ENCODE data around the gene DOK4.

The DOK4 gene

DNA sequence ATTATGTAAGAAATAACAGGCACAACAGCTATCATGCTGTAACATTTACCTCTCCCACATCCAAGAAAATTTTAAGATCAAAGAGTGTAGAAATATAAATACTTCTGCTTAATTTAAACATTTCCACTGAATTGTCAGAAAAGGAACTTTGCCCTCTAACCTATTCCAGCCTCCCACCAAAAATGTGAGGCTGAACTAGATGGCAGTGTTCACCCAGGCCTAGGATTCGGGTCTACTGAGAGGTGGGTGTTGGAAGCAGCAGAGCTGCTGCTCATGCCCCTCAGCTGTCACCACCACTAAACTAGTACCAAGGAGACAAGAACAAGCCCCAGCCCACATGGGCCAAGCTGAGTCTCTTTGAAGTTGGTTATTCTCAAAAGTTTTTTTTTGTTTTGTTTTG is 50.5 kb downstream of the DOK4 start:
- H3K36me3 ChIP-seq (ENCODE audit: insufficient read depth, low read length), result peaks cover 32% of the 10 kb centered on the region; the same call in 1 of the 2 replicates
- H3K9me3 ChIP-seq (ENCODE audit: low read depth, low read length), result no peaks in the 10 kb centered on the region
- no peak for DNase-seq (ENCODE audit: low read depth, low spot score)
- H3K4me3 ChIP-seq, result no peak overlapping the region
- no peak overlapping the region for H3K9ac ChIP-seq (ENCODE audit: insufficient read length)
- no peak for TF ChIP-seq POLR2AphosphoS5 (IDR thresholded peaks at IDR 0.05; ENCODE audit: borderline replicate concordance, low read depth, low read length)
- H3K27ac ChIP-seq, result no peak overlapping the region

DNA sequence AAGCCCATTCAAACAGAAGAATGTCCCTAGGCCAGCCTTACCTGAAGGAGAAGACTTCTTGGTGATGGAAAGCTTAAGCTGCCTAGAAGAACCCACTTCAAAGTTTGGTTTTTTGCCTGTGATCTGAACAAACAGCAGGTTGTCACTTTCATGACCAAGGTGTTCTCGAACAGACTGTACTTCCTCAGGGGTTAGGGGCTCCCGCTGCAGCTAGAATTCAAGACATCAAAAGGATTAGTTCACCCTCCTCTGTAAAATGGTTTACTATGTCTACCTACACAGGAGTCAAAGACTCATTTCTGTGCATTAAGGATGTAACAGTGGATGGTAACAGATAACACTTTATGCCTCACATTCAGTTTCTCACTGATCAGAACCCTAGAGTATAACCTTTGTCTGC is 52.3 kb downstream of the DOK4 start:
- H3K27ac ChIP-seq, result no peak overlapping the region
- no peak for TF ChIP-seq EZH2 (IDR thresholded peaks at IDR 0.05)
- no peaks in the 10 kb centered on the region for H3K9me3 ChIP-seq (ENCODE audit: low read depth, low read length)
- H3K9ac ChIP-seq (ENCODE audit: insufficient read length), result no peak overlapping the region
- DNase-seq (ENCODE audit: low read depth, low spot score), result no peak
- H3K4me3 ChIP-seq, result no peak overlapping the region
- H3K36me3 ChIP-seq (ENCODE audit: insufficient read depth, low read length), result peaks cover 32% of the 10 kb centered on the region; the same call in 1 of the 2 replicates

DNA sequence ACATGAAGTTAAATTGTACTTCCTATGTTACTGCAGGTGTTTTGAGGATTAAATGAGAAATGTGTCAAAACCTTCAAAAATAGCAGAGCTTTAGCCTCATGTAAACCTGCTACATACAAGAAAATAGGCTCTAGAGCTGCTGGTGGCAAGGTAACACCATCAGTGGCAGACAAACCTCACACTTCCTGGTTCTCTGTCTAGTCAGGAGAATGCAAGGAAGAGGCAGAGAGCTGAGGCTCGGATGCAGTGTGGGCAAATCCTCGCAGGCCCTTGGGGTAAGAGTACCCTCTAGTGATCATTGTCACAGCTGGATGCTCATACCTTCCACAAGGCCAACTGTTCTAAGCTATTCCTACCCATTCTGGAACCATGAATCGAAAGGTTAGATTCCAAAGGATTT is 53.3 kb downstream of the DOK4 start:
- no peak for TF ChIP-seq POLR2AphosphoS5 (IDR thresholded peaks at IDR 0.05; ENCODE audit: borderline replicate concordance, low read depth, low read length)
- TF ChIP-seq EZH2 (IDR thresholded peaks at IDR 0.05), result no peak
- no peak for TF ChIP-seq FOXP2 (optimal IDR thresholded peaks at IDR 0.05; ENCODE audit: control extremely low read depth, extremely low read length, insufficient read depth)
- Histone ChIP-seq H3K27ac (no peak overlapping the region), H3K36me3 (ENCODE audit: insufficient read depth, low read length) (peaks cover 28% of the 10 kb centered on the region; the same call in 1 of the 2 replicates), H3K4me3 (no peak overlapping the region), H3K9ac (ENCODE audit: insufficient read length) (no peak overlapping the region), H3K9me3 (ENCODE audit: low read depth, low read length) (no peaks in the 10 kb centered on the region)
- no peak for DNase-seq (ENCODE audit: low read depth, low spot score)

DNA sequence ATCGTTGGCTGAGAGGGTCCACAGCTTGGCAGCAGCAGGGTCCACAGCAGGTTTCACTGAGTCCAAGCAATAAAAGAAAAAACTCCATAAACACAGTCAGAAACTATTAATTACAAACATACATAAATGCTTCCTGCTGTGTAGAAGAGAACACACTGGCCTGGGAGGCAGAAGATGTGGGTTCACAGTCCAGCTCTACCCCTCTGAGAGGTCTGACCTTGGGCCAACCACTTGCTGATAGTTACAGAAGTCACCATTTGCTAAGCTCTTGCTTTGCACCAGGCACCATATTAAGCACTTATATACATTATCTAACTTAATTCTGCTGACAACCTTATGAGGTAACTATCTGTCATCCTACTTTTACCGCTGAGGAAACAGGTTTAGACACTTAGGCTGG is 53.8 kb downstream of the DOK4 start:
- Histone ChIP-seq H3K4me3 (no peak overlapping the region), H3K9ac (ENCODE audit: insufficient read length) (no peak overlapping the region), H3K36me3 (ENCODE audit: insufficient read depth, low read length) (peaks cover 28% of the 10 kb centered on the region; the same call in 1 of the 2 replicates), H3K9me3 (ENCODE audit: low read depth, low read length) (no peaks in the 10 kb centered on the region), H3K27ac (no peak overlapping the region)
- TF ChIP-seq POLR2AphosphoS5 (IDR thresholded peaks at IDR 0.05; ENCODE audit: borderline replicate concordance, low read depth, low read length), result no peak
- TF ChIP-seq EZH2 (IDR thresholded peaks at IDR 0.05), result no peak
- TF ChIP-seq FOXP2 (optimal IDR thresholded peaks at IDR 0.05; ENCODE audit: control extremely low read depth, extremely low read length, insufficient read depth), result no peak
- DNase-seq (ENCODE audit: low read depth, low spot score), result no peak

DNA sequence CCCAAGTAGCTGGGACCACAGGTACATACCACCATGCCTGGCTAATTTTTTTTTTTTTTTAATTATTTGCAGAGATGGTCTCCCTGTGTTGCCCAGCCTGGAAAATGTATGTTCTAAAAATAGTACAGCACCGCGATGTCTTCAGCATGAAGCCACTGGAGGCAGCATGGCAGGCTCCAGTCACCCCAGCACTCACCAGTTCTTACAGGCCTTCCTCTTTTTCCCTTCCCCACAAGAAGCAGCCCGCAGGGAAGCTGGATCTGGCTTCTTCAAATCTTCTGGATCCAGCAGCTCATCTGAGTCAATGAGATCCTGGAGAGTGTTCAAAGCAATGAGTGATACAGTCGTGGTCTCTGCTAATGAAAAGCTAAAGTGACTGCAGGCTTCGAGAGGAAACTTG is 55.3 kb downstream of the DOK4 start:
- no peak for TF ChIP-seq POLR2AphosphoS5 (IDR thresholded peaks at IDR 0.05; ENCODE audit: borderline replicate concordance, low read depth, low read length)
- no peak for TF ChIP-seq FOXP2 (optimal IDR thresholded peaks at IDR 0.05; ENCODE audit: control extremely low read depth, extremely low read length, insufficient read depth)
- TF ChIP-seq EZH2 (IDR thresholded peaks at IDR 0.05), result no peak
- Histone ChIP-seq H3K9ac (ENCODE audit: insufficient read length) (no peak overlapping the region), H3K27ac (no peak overlapping the region), H3K9me3 (ENCODE audit: low read depth, low read length) (no peaks in the 10 kb centered on the region), H3K4me3 (no peak overlapping the region), H3K36me3 (ENCODE audit: insufficient read depth, low read length) (peaks cover 26% of the 10 kb centered on the region; the same call in 1 of the 2 replicates)
- no peak for DNase-seq (ENCODE audit: low read depth, low spot score)

DNA sequence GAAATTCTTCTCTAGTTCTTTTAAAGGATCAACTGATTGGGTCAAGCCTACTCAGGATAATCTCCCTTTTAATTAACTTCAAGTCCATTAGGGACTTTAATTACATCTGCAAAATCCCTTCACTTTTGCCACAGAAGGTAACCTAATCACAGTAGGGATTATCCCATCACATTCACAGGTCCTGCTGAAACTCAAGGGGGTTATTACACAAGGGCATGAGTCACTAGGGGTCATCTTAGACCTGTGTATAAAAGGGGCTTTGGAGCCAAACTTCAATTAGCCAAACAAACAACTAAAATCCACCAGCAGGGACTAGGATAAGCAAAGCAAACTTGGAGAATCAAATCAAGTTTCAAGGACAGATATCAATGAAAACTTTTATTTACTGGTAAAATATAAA is 58.5 kb downstream of the DOK4 start:
- no peak overlapping the region for H3K27ac ChIP-seq
- DNase-seq (ENCODE audit: low read depth, low spot score), result no peak
- H3K9ac ChIP-seq (ENCODE audit: insufficient read length), result no peak overlapping the region
- no peak overlapping the region for H3K4me3 ChIP-seq
- H3K36me3 ChIP-seq (ENCODE audit: insufficient read depth, low read length), result peaks cover 10% of the 10 kb centered on the region; the same call in 1 of the 2 replicates
- TF ChIP-seq EZH2 (IDR thresholded peaks at IDR 0.05) (no peak), FOXP2 (optimal IDR thresholded peaks at IDR 0.05; ENCODE audit: control extremely low read depth, extremely low read length, insufficient read depth) (no peak), POLR2AphosphoS5 (IDR thresholded peaks at IDR 0.05; ENCODE audit: borderline replicate concordance, low read depth, low read length) (no peak)
- no peaks in the 10 kb centered on the region for H3K9me3 ChIP-seq (ENCODE audit: low read depth, low read length)

DNA sequence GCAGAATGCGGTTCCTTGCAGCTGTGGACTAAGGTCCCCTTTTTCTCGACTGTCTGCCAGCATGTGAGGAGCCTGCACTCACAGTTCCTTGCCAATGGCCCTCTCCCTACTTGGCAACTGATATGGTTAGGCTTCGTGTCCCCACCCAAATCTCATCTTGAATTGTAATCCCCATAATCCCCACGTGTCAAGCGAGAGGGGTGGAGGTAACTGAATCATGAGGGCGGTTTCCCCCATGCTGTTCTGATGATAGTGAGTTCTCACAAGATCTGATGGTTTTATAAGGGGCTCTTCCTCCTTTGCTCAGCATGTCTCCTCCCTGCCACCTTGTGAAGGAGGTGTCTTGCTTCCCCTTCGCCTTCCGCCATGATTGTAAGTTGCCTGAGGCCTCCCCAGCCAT is 59.0 kb downstream of the DOK4 start:
- TF ChIP-seq FOXP2 (optimal IDR thresholded peaks at IDR 0.05; ENCODE audit: control extremely low read depth, extremely low read length, insufficient read depth) (no peak), POLR2AphosphoS5 (IDR thresholded peaks at IDR 0.05; ENCODE audit: borderline replicate concordance, low read depth, low read length) (no peak), EZH2 (IDR thresholded peaks at IDR 0.05) (no peak)
- Histone ChIP-seq H3K4me3 (no peak overlapping the region), H3K27ac (no peak overlapping the region), H3K36me3 (ENCODE audit: insufficient read depth, low read length) (peaks cover 6% of the 10 kb centered on the region; the same call in 1 of the 2 replicates), H3K9me3 (ENCODE audit: low read depth, low read length) (no peaks in the 10 kb centered on the region), H3K9ac (ENCODE audit: insufficient read length) (no peak overlapping the region)
- no peak for DNase-seq (ENCODE audit: low read depth, low spot score)

DNA sequence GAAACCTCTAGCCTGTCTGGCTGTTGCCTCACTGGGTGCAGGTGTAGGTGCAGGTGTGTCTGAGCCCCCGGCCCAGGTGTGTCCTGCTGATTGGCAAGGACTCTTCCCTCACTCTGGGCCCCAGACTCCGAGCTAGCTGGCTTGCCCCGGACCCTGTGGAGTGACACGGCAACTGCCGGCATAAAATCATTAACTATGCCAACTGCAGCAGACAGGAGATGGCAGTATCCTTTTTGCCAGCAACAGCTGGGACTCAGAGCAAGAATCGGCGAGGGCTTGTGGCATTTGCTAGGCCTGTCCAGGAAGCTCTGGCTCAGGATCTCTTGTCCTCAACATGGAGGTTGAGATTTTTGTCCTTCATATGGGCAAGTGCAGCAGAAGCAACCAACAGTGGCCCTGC is 59.9 kb downstream of the DOK4 start:
- H3K36me3 ChIP-seq (ENCODE audit: insufficient read depth, low read length), result peaks cover 5% of the 10 kb centered on the region; the same call in 1 of the 2 replicates
- TF ChIP-seq POLR2AphosphoS5 (IDR thresholded peaks at IDR 0.05; ENCODE audit: borderline replicate concordance, low read depth, low read length), result no peak
- no peak for TF ChIP-seq EZH2 (IDR thresholded peaks at IDR 0.05)
- H3K27ac ChIP-seq, result no peak overlapping the region
- DNase-seq (ENCODE audit: low read depth, low spot score), result no peak
- no peaks in the 10 kb centered on the region for H3K9me3 ChIP-seq (ENCODE audit: low read depth, low read length)
- H3K4me3 ChIP-seq, result no peak overlapping the region
- no peak overlapping the region for H3K9ac ChIP-seq (ENCODE audit: insufficient read length)

DNA sequence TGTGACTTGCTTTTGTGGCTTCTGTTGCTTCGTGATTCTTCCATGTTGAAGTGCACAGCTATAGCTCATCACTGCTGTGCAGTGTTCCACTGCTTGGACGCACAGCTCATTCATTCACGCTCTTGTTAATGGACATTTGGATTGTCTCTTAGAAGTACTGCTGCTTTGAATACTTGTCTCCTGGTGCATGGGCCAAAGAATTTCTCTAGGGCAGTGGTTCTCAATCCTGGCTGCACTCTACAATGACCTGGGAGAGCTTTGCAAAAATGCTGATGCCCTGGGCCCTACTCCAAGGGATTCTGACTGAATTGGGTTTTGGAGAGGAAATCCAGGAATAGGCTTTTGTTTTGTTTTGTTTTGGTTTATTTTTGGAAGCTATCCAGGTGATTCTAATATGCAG is 61.7 kb downstream of the DOK4 start:
- TF ChIP-seq FOXP2 (optimal IDR thresholded peaks at IDR 0.05; ENCODE audit: control extremely low read depth, extremely low read length, insufficient read depth), result no peak
- TF ChIP-seq POLR2AphosphoS5 (IDR thresholded peaks at IDR 0.05; ENCODE audit: borderline replicate concordance, low read depth, low read length), result no peak
- TF ChIP-seq EZH2 (IDR thresholded peaks at IDR 0.05), result no peak
- Histone ChIP-seq H3K27ac (no peak overlapping the region), H3K36me3 (ENCODE audit: insufficient read depth, low read length) (no peaks in the 10 kb centered on the region; the same call in 1 of the 2 replicates), H3K9ac (ENCODE audit: insufficient read length) (no peak overlapping the region), H3K9me3 (ENCODE audit: low read depth, low read length) (no peaks in the 10 kb centered on the region), H3K4me3 (no peak overlapping the region)
- DNase-seq (ENCODE audit: low read depth, low spot score), result no peak
